Measurements from ENCODE around the gene AKTIP. TPM values are rescaled to one million over a fixed set of nuclear protein-coding genes. Genes with fewer than 3 reads are reported as not detected.

The AKTIP gene
- polyA plus RNA-seq, 1 donor from 2014 or later: 68.6 TPM

DNA sequence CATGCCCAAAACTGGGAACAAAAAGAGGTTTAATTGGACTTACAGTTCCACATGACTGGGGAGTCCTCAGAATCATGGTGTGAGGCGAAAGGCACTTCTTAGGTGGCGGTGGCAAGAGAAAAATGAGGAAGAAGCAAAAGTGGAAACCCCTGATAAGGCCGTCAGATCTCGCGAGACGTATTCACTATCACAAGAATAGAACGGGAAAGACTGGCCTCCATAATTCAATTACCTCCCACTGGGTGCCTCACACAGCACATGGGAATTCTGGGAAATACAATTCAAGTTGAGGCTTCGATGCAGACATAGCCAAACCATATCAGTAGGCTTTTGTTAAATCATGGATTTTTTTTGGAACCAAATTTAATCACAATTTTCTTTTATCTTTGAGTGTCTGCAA is 44.4 kb downstream of the AKTIP start:
- Histone ChIP-seq H3K9ac (ENCODE audit: low read length) (no peak overlapping the region), H3K79me2 (replicated peaks; ENCODE audit: insufficient read depth, low read length) (no peaks in the 10 kb centered on the region), H3K9me2 (ENCODE audit: insufficient read depth, low read length) (no peaks in the 10 kb centered on the region), H3K4me2 (ENCODE audit: low read length) (no peak overlapping the region), H3K27ac (ENCODE audit: low read length) (no peak overlapping the region), H3K4me3 (ENCODE audit: low read length) (no peak overlapping the region), H4K20me1 (ENCODE audit: insufficient read depth) (no peaks in the 10 kb centered on the region), H3K9me3 (ENCODE audit: low read length) (no peaks in the 10 kb centered on the region), H3F3A (ENCODE audit: insufficient read depth, low read length, poor library complexity, severe bottlenecking) (no peaks in the 10 kb centered on the region), H3K36me3 (ENCODE audit: insufficient read depth, low read length) (peaks cover 7% of the 10 kb centered on the region), H3K27me3 (ENCODE audit: insufficient read depth, low read depth, low read length) (no peaks in the 10 kb centered on the region), H2AFZ (ENCODE audit: low read depth, low read length) (no peak overlapping the region)
- TF ChIP-seq RAD21 (conservative IDR thresholded peaks at IDR 0.05) (no peak), TAF1 (IDR thresholded peaks at IDR 0.05; ENCODE audit: low read depth) (no peak)
- TF ChIP-seq, protein P1, sequence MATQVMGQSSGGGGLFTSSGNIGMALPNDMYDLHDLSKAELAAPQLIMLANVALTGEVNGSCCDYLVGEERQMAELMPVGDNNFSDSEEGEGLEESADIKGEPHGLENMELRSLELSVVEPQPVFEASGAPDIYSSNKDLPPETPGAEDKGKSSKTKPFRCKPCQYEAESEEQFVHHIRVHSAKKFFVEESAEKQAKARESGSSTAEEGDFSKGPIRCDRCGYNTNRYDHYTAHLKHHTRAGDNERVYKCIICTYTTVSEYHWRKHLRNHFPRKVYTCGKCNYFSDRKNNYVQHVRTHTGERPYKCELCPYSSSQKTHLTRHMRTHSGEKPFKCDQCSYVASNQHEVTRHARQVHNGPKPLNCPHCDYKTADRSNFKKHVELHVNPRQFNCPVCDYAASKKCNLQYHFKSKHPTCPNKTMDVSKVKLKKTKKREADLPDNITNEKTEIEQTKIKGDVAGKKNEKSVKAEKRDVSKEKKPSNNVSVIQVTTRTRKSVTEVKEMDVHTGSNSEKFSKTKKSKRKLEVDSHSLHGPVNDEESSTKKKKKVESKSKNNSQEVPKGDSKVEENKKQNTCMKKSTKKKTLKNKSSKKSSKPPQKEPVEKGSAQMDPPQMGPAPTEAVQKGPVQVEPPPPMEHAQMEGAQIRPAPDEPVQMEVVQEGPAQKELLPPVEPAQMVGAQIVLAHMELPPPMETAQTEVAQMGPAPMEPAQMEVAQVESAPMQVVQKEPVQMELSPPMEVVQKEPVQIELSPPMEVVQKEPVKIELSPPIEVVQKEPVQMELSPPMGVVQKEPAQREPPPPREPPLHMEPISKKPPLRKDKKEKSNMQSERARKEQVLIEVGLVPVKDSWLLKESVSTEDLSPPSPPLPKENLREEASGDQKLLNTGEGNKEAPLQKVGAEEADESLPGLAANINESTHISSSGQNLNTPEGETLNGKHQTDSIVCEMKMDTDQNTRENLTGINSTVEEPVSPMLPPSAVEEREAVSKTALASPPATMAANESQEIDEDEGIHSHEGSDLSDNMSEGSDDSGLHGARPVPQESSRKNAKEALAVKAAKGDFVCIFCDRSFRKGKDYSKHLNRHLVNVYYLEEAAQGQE (IDR thresholded peaks at IDR 0.05; ENCODE audit: borderline replicate concordance): no peak

DNA sequence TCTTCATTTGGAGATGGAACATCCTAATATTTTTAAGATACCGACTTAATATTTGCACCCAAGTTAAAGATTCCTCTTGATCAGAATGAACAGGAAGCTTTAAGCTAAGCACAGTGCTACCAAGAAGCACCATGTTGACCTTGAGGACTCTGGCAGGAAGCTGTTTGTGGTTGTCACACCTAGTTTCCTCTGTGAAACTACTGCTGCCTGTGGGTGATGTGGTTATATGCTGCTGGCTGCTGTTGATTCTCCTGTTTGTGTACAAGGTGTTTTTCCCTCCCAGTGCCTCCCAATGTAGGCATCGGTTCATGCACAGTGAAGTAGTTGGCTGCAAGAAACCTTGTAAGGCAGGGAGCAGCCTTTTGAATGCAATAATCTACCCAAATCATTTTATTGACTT is 45.3 kb downstream of the AKTIP start:
- no peaks in the 10 kb centered on the region for H3F3A ChIP-seq (ENCODE audit: insufficient read depth, low read length, poor library complexity, severe bottlenecking)
- H2AFZ ChIP-seq (ENCODE audit: low read depth, low read length): no peak overlapping the region
- no peak overlapping the region for H3K27ac ChIP-seq (ENCODE audit: low read length)
- TF ChIP-seq EZH2 (IDR thresholded peaks at IDR 0.05; ENCODE audit: borderline replicate concordance, insufficient read depth, low read length, poor library complexity, severe bottlenecking) (no peak), TAF1 (IDR thresholded peaks at IDR 0.05; ENCODE audit: low read depth) (no peak), RAD21 (conservative IDR thresholded peaks at IDR 0.05) (no peak), SMC3 (conservative IDR thresholded peaks at IDR 0.05; ENCODE audit: poor library complexity) (no peak), POLR2AphosphoS5 (IDR thresholded peaks at IDR 0.05) (no peak), MXI1 (conservative IDR thresholded peaks at IDR 0.05; ENCODE audit: poor library complexity, severe bottlenecking) (no peak), EP300 (conservative IDR thresholded peaks at IDR 0.05; ENCODE audit: poor library complexity, severe bottlenecking) (no peak)
- TF ChIP-seq, protein P1 (IDR thresholded peaks at IDR 0.05; ENCODE audit: borderline replicate concordance): no peak
- TF ChIP-seq, protein P2, sequence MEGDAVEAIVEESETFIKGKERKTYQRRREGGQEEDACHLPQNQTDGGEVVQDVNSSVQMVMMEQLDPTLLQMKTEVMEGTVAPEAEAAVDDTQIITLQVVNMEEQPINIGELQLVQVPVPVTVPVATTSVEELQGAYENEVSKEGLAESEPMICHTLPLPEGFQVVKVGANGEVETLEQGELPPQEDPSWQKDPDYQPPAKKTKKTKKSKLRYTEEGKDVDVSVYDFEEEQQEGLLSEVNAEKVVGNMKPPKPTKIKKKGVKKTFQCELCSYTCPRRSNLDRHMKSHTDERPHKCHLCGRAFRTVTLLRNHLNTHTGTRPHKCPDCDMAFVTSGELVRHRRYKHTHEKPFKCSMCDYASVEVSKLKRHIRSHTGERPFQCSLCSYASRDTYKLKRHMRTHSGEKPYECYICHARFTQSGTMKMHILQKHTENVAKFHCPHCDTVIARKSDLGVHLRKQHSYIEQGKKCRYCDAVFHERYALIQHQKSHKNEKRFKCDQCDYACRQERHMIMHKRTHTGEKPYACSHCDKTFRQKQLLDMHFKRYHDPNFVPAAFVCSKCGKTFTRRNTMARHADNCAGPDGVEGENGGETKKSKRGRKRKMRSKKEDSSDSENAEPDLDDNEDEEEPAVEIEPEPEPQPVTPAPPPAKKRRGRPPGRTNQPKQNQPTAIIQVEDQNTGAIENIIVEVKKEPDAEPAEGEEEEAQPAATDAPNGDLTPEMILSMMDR (IDR thresholded peaks at IDR 0.05; ENCODE audit: poor library complexity, severe bottlenecking): no peak
- no peaks in the 10 kb centered on the region for H3K9me2 ChIP-seq (ENCODE audit: insufficient read depth, low read length)
- H4K20me1 ChIP-seq (ENCODE audit: insufficient read depth): no peaks in the 10 kb centered on the region
- no peaks in the 10 kb centered on the region for H3K9me3 ChIP-seq (ENCODE audit: low read length)
- H3K27me3 ChIP-seq (ENCODE audit: insufficient read depth, low read depth, low read length): no peaks in the 10 kb centered on the region
- H3K4me2 ChIP-seq (ENCODE audit: low read length): no peak overlapping the region
- H3K79me2 ChIP-seq (replicated peaks; ENCODE audit: insufficient read depth, low read length): no peaks in the 10 kb centered on the region
- no peak overlapping the region for H3K4me3 ChIP-seq (ENCODE audit: low read length)
- no peak overlapping the region for H3K9ac ChIP-seq (ENCODE audit: low read length)
- H3K36me3 ChIP-seq (ENCODE audit: insufficient read depth, low read length): peaks cover 7% of the 10 kb centered on the region

Data from neural cell (in vitro differentiated cells).